Neural progenitor cell (in vitro differentiated cells): ENCODE measurements around the gene PHLDA2. TPM values are rescaled to one million over a fixed set of nuclear protein-coding genes. Genes with fewer than 3 reads are reported as not detected.

Experiments used
- DNase-seq: peaks from one replicate; pipeline ENCODE4 v3.0.0-alpha.2; 2016; ENCODE audit warnings: low spot score
- H2AFZ ChIP-seq: fragments of 200-600 bp; sonication (generic); replicated peaks from 2 replicates; pipeline ENCODE4 v1.6.1; 2016; ENCODE audit warnings: antibody characterized with exemption
- H3F3A ChIP-seq: fragments of 200-600 bp; sonication (generic); 2 replicates; pipeline ENCODE4 v1.6.1; 2016; ENCODE audit warnings: antibody characterized with exemption, low read depth
- H3K27ac ChIP-seq: fragments of 200-600 bp; sonication (generic); 2 replicates; pipeline ENCODE4 v1.5.1; 2016; ENCODE audit warnings: mild to moderate bottlenecking
- H3K27me3 ChIP-seq: fragments of 200-600 bp; sonication (generic); 2 replicates; pipeline ENCODE4 v1.6.1; 2016; ENCODE audit warnings: mild to moderate bottlenecking, moderate library complexity
- H3K36me3 ChIP-seq: fragments of 200-600 bp; sonication (generic); 2 replicates; pipeline ENCODE4 v1.5.1; 2016
- H3K4me1 ChIP-seq: fragments of 200-600 bp; sonication (generic); 2 replicates; pipeline ENCODE4 v1.6.1; 2016; ENCODE audit warnings: mixed run types
- H3K4me2 ChIP-seq: fragments of 200-600 bp; sonication (generic); 2 replicates; pipeline ENCODE4 v1.6.1; 2016
- H3K4me3 ChIP-seq: fragments of 200-600 bp; sonication (generic); 2 replicates; pipeline ENCODE4 v1.5.1; 2016
- H3K79me2 ChIP-seq: fragments of 200-600 bp; sonication (generic); 2 replicates; pipeline ENCODE4 v1.6.1; 2016; ENCODE audit warnings: low read depth
- H3K9ac ChIP-seq: fragments of 200-600 bp; sonication (generic); 2 replicates; pipeline ENCODE4 v1.6.1; 2016
- H3K9me3 ChIP-seq: fragments of 200-600 bp; sonication (generic); 2 replicates; pipeline ENCODE4 v1.5.1; 2016; ENCODE audit warnings: low read depth
- H4K20me1 ChIP-seq: fragments of 200-600 bp; sonication (generic); 2 replicates; pipeline ENCODE4 v1.6.1; 2016; ENCODE audit warnings: low read depth
- H3K27ac Mint-ChIP-seq: 3 replicates; pipeline ENCODE4 v1.8.0; 2021; ENCODE audit warnings: mixed read lengths
- H3K27me3 Mint-ChIP-seq: 2 replicates; pipeline ENCODE4 v1.8.0; 2022; ENCODE audit warnings: low read depth, mild to moderate bottlenecking, inconsistent platforms, moderate library complexity, mixed read lengths; ENCODE audit not compliant: insufficient read depth
- H3K36me3 Mint-ChIP-seq: 3 replicates; pipeline ENCODE4 v1.8.0; 2021; ENCODE audit warnings: mixed read lengths
- H3K4me1 Mint-ChIP-seq: 3 replicates; pipeline ENCODE4 v1.8.0; 2021; ENCODE audit warnings: mixed read lengths
- H3K4me3 Mint-ChIP-seq: 3 replicates; pipeline ENCODE4 v1.8.0; 2021; ENCODE audit warnings: mild to moderate bottlenecking, moderate library complexity, mixed read lengths
- H3K9me3 Mint-ChIP-seq: 3 replicates; pipeline ENCODE4 v1.8.0; 2020; ENCODE audit warnings: mixed read lengths
- CTCF ChIP-seq: fragments of 200-600 bp; sonication (generic); IDR thresholded peaks from 2 replicates; pipeline ENCODE4 v1.5.1; 2017; ENCODE audit warnings: antibody characterized with exemption, mild to moderate bottlenecking
- EZH2 ChIP-seq: fragments of 200-600 bp; sonication (generic); IDR thresholded peaks from 2 replicates; pipeline ENCODE4 v1.6.1; 2017; ENCODE audit warnings: antibody characterized with exemption, mild to moderate bottlenecking, moderate library complexity
- EZH2phosphoT487 ChIP-seq: fragments of 200-600 bp; sonication (generic); IDR thresholded peaks from 2 replicates; pipeline ENCODE4 v1.6.1; 2017; ENCODE audit warnings: antibody characterized with exemption
- total RNA-seq: library from RNA; depleted of rRNA; stranded (reverse); fragments of >200 nt; gene quantifications from 2 replicates; pipeline ENCODE4 v1.2.3, GENCODE V29; 2015; ENCODE audit warnings: low replicate concordance

The PHLDA2 gene
- total RNA-seq, 1 donor from 2014 or later = not detected

DNA sequence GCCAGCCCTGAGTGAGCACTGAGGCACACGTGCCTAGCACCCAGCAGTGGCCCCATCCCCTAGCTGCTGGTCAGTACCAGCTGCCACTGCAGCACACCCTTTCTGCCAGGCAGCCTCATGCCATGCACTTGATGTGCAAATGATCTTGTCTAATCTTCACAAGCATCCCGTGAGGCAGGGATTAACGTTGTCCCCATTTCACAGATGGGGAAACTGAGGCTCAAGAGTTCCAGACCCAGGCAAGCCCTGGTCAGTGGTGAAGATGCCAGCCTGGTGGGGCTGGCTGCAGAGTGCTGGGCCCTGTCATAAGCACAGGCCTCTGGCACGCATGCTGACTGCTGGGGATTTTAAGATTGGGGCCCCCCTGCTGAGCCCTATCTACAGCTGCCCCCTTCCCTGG lies 35.3 kb downstream of the PHLDA2 start:
- H3F3A ChIP-seq = peaks cover 17% of the 10 kb centered on the region
- H3K36me3 ChIP-seq = no peaks in the 10 kb centered on the region
- peak overlapping the region; percentile 25 for H3K27ac Mint-ChIP-seq
- H3K4me1 ChIP-seq = peaks cover 14% of the 10 kb centered on the region
- no peaks in the 10 kb centered on the region for H3K9me3 ChIP-seq
- no peak overlapping the region for H3K27ac ChIP-seq
- H3K4me3 ChIP-seq = no peak overlapping the region
- no peaks in the 10 kb centered on the region for H3K79me2 ChIP-seq
- no peak for DNase-seq
- no peaks in the 10 kb centered on the region for H3K36me3 Mint-ChIP-seq
- no peak for TF ChIP-seq CTCF
- no peak for TF ChIP-seq EZH2
- TF ChIP-seq EZH2phosphoT487 = no peak
- H4K20me1 ChIP-seq = no peaks in the 10 kb centered on the region
- H3K27me3 ChIP-seq = peaks cover 2% of the 10 kb centered on the region
- H3K27me3 Mint-ChIP-seq = peaks cover 6% of the 10 kb centered on the region
- no peak overlapping the region for H3K9ac ChIP-seq
- no peaks in the 10 kb centered on the region for H3K9me3 Mint-ChIP-seq
- H2AFZ ChIP-seq = no peak overlapping the region
- H3K4me3 Mint-ChIP-seq = peak overlapping the region; percentile 43
- H3K4me1 Mint-ChIP-seq = peaks cover 15% of the 10 kb centered on the region
- no peak overlapping the region for H3K4me2 ChIP-seq

DNA sequence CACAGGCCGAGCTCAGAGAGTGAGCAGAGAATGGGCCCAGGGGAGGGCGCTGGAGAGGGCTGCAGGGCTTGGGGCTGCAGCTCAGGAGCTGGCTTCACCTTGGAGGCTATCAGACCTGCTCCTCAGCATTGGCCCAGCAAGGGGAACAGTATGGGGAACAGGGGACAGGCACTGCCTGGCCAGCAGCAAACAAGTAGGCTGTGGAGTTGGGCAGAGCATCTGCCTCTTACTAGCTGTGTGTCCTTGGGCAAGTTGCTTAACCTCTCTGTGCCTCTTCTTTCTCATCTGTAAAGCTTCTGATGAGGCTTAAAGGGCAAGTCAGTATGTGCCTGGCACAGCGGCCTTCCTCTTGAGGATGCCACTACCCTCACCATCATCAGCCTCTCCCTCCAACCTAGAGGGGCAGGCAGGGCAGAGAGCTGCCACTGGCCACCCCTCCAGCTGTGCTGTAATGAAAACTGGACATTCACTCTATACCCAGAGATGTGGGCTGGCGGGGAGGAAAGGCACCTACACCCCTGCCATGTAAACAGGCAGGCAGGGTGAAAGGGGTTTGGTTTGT lies 36.2 kb downstream of the PHLDA2 start:
- H3K9me3 Mint-ChIP-seq = no peaks in the 10 kb centered on the region

DNA sequence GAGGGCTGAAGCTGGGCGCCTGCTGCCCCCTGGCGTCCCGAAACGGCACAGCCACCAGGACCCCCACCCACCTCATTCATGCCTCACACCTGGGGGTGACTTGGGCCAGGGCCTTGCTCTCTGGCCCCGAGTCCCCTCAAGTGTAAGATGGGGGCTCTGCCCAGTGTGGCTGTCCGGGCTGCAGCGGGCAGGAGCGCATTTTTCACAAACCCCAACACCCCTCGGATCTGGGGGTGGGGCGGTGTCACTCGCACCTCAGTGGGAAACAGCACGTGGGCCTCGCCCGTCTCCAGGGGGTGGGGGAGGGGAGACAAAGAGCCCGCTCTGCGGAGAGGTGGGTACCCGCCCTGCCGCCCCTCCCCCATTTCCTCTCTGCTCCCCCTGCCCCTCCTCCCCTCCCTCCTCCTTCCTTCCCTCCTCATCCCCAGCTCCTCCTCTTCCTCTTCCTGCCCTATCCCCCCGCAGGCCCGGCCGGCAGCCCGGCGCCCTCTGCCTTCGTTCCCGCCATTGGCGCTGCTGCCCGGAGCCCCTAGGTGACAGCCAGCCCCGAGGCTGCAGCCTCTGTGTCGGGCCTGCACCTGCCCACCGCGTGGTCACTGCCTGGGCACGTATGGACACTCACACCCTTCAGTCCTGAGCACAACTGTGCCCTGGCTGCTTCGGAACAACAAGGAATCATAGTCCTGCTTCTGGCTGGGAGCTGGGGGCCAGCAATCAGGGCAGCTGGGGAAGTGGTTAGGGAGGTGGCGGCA lies 36.8 kb downstream of the PHLDA2 start:
- DNase-seq = peak; percentile 84
- no peak overlapping the region for H3K27ac ChIP-seq
- peaks cover 14% of the 10 kb centered on the region for H3K4me1 ChIP-seq
- no peak overlapping the region for H3K9ac ChIP-seq
- peaks cover 22% of the 10 kb centered on the region for H3F3A ChIP-seq
- H3K27me3 ChIP-seq = peaks cover 15% of the 10 kb centered on the region
- Mint-ChIP-seq H3K36me3 (no peaks in the 10 kb centered on the region), H3K4me3 (peak overlapping the region; percentile 80), H3K27ac (peak overlapping the region; percentile 33), H3K4me1 (peaks cover 24% of the 10 kb centered on the region), H3K27me3 (peaks cover 2% of the 10 kb centered on the region), H3K9me3 (no peaks in the 10 kb centered on the region)
- H3K9me3 ChIP-seq = no peaks in the 10 kb centered on the region
- no peaks in the 10 kb centered on the region for H3K36me3 ChIP-seq
- H3K79me2 ChIP-seq = no peaks in the 10 kb centered on the region
- no peak for TF ChIP-seq EZH2
- TF ChIP-seq EZH2phosphoT487 = no peak
- peak; percentile 94 for TF ChIP-seq CTCF
- H3K4me3 ChIP-seq = peak overlapping the region; percentile 37
- H4K20me1 ChIP-seq = no peaks in the 10 kb centered on the region
- H3K4me2 ChIP-seq = peak overlapping the region; percentile 72
- H2AFZ ChIP-seq = peak overlapping the region; percentile 87

More for the DNA sequence above, 36.2 kb downstream of the PHLDA2 start:
- Histone ChIP-seq H3K4me2 (peak overlapping the region; percentile 72), H3K79me2 (no peaks in the 10 kb centered on the region), H2AFZ (peak overlapping the region; percentile 87), H3K4me3 (peak overlapping the region; percentile 37), H4K20me1 (no peaks in the 10 kb centered on the region), H3K4me1 (peaks cover 14% of the 10 kb centered on the region), H3K9me3 (no peaks in the 10 kb centered on the region), H3K27me3 (peaks cover 9% of the 10 kb centered on the region), H3F3A (peaks cover 17% of the 10 kb centered on the region), H3K36me3 (no peaks in the 10 kb centered on the region), H3K27ac (no peak overlapping the region), H3K9ac (no peak overlapping the region)
- peaks cover 5% of the 10 kb centered on the region for H3K27me3 Mint-ChIP-seq
- no peak for DNase-seq
- no peak for TF ChIP-seq EZH2phosphoT487
- TF ChIP-seq CTCF = peak; percentile 16
- H3K27ac Mint-ChIP-seq = peak overlapping the region; percentile 33
- no peaks in the 10 kb centered on the region for H3K36me3 Mint-ChIP-seq
- H3K4me3 Mint-ChIP-seq = peak overlapping the region; percentile 80
- peaks cover 18% of the 10 kb centered on the region for H3K4me1 Mint-ChIP-seq
